GM23248 (cell line): ENCODE measurements around the gene QRFP. TPM values are rescaled to one million over a fixed set of nuclear protein-coding genes. Genes with fewer than 3 reads are reported as not detected.
A peak's percentile ranks its signal among the peaks of the same experiment; 100 is the strongest.

Source experiments
- DNase-seq: peaks from one replicate; pipeline ENCODE4 v3.0.0-alpha.2; 2015
- H2AFZ ChIP-seq: fragments of 200-600 bp; sonication (generic); 2 replicates; pipeline ENCODE4 v1.6.1; 2016; ENCODE audit warnings: antibody characterized with exemption
- H3F3A ChIP-seq: fragments of 200-600 bp; sonication (generic); 2 replicates; pipeline ENCODE4 v1.6.1; 2016; ENCODE audit warnings: mild to moderate bottlenecking, antibody characterized with exemption, mixed run types; ENCODE audit not compliant: insufficient read depth
- H3K27ac ChIP-seq: fragments of 200-600 bp; sonication (generic); 2 replicates; pipeline ENCODE4 v1.5.1; 2016; ENCODE audit warnings: mild to moderate bottlenecking
- H3K27me3 ChIP-seq: fragments of 200-600 bp; sonication (generic); replicated peaks from 2 replicates; pipeline ENCODE4 v1.6.1; 2016; ENCODE audit warnings: mild to moderate bottlenecking; ENCODE audit not compliant: insufficient read depth
- H3K36me3 ChIP-seq: fragments of 200-600 bp; sonication (generic); 2 replicates; pipeline ENCODE4 v1.6.1; 2016; ENCODE audit warnings: low read depth, mild to moderate bottlenecking
- H3K4me1 ChIP-seq: fragments of 200-600 bp; sonication (generic); 2 replicates; pipeline ENCODE4 v1.6.1; 2016; ENCODE audit warnings: mild to moderate bottlenecking; ENCODE audit not compliant: insufficient read depth
- H3K4me2 ChIP-seq: fragments of 200-600 bp; sonication (generic); one replicate; pipeline ENCODE4 v1.6.1; 2016; ENCODE audit warnings: mild to moderate bottlenecking; ENCODE audit not compliant: unreplicated experiment
- H3K4me3 ChIP-seq: fragments of 200-600 bp; sonication (generic); 2 replicates; pipeline ENCODE4 v1.5.1; 2016; ENCODE audit warnings: mild to moderate bottlenecking
- H3K79me2 ChIP-seq: fragments of 200-600 bp; sonication (generic); 2 replicates; pipeline ENCODE4 v1.6.1; 2016; ENCODE audit warnings: mild to moderate bottlenecking; ENCODE audit not compliant: insufficient read depth
- H3K9ac ChIP-seq: fragments of 200-600 bp; sonication (generic); 2 replicates; pipeline ENCODE4 v1.6.1; 2016; ENCODE audit warnings: mild to moderate bottlenecking
- H3K9me2 ChIP-seq: fragments of 200-600 bp; sonication (generic); 2 replicates; pipeline ENCODE4 v1.6.1; 2016; ENCODE audit warnings: mixed run types, mild to moderate bottlenecking, moderate library complexity; ENCODE audit not compliant: insufficient read depth
- H3K9me3 ChIP-seq: fragments of 200-600 bp; sonication (generic); one replicate; pipeline ENCODE4 v1.6.1; 2017; ENCODE audit warnings: low read depth
- H4K20me1 ChIP-seq: fragments of 200-600 bp; sonication (generic); 2 replicates; pipeline ENCODE4 v1.6.0; 2016; ENCODE audit not compliant: insufficient read depth
- EZH2 ChIP-seq: fragments of 200-600 bp; sonication (generic); IDR thresholded peaks from 2 replicates; pipeline ENCODE4 v1.6.1; 2018; ENCODE audit warnings: antibody characterized with exemption, mild to moderate bottlenecking; ENCODE audit not compliant: insufficient read depth, poor library complexity, severe bottlenecking
- EZH2phosphoT487 ChIP-seq: fragments of 200-600 bp; sonication (generic); IDR thresholded peaks from 2 replicates; pipeline ENCODE4 v1.6.1; 2018; ENCODE audit warnings: antibody characterized with exemption, moderate library complexity, mild to moderate bottlenecking, low read depth; ENCODE audit not compliant: insufficient read depth
- WGBS, 2 experiments: methylation state at CpG; one replicate each; pipeline ENCODE4 v1.1.6; 2015 to 2017; ENCODE audit warnings: low lambda C conversion rate in 2 of 2, low coverage in 1 of 2; ENCODE audit errors: missing lambda C conversion rate in 2 of 2; 5-methylcytosine and 5-hydroxymethylcytosine counted together
- in situ Hi-C: fragments of 300-500 bp; cut with MboI; formaldehyde crosslinking; loops from 2 replicates; pipeline ENCODE4 v1.15.0; 2020
- polyA plus RNA-seq: library from polyadenylated mRNA; unstranded; fragments of >200 nt; fragmentation: Nextera tagmentation; extraction: Ambion mirVana; gene quantifications from 2 replicates; pipeline ENCODE4 v1.2.1, GENCODE V29; 2016
- total RNA-seq: library from RNA; depleted of rRNA; stranded (reverse); fragments of >200 nt; shearing (Covaris generic); gene quantifications from 2 replicates; pipeline ENCODE4 v1.2.3, GENCODE V29; 2014

QRFP gene
- total and polyA plus RNA-seq, 2 experiments from 2014 or later: 0.18 TPM; not detected in 1

- H3K9ac ChIP-seq: no peak overlapping the region
- no peak overlapping the region for H2AFZ ChIP-seq
- H3K27me3 ChIP-seq: no peaks in the 10 kb centered on the region
- H3K4me2 ChIP-seq: no peak overlapping the region
- H3K4me1 ChIP-seq: no peaks in the 10 kb centered on the region
- no peak overlapping the region for H3K4me3 ChIP-seq
- in situ Hi-C loops: no loop called here
- no peaks in the 10 kb centered on the region for H4K20me1 ChIP-seq
- TF ChIP-seq EZH2: no peak
- TF ChIP-seq EZH2phosphoT487: no peak
- DNase-seq: peak; percentile 77
- H3K36me3 ChIP-seq: no peaks in the 10 kb centered on the region
- no peaks in the 10 kb centered on the region for H3K9me3 ChIP-seq
- H3K27ac ChIP-seq: no peak overlapping the region
- 52 to 54% methylated on average over 16 of the region's 17 CpGs for WGBS, 2 experiments
- no peaks in the 10 kb centered on the region for H3F3A ChIP-seq
- H3K9me2 ChIP-seq: no peaks in the 10 kb centered on the region
- no peaks in the 10 kb centered on the region for H3K79me2 ChIP-seq
These were observed 5.0 kb upstream of the QRFP start for GRCh38 chr9:130901498-130902203.

GRCh38 chr9:130900701-130901497 is 4.3 kb upstream of the QRFP start:
- Histone ChIP-seq H3K36me3 (no peaks in the 10 kb centered on the region), H4K20me1 (no peaks in the 10 kb centered on the region), H3K27me3 (no peaks in the 10 kb centered on the region), H3K27ac (no peak overlapping the region), H3K79me2 (no peaks in the 10 kb centered on the region), H3F3A (no peaks in the 10 kb centered on the region), H3K9me2 (no peaks in the 10 kb centered on the region), H3K4me2 (no peak overlapping the region), H2AFZ (no peak overlapping the region), H3K9me3 (no peaks in the 10 kb centered on the region), H3K4me3 (no peak overlapping the region), H3K9ac (no peak overlapping the region), H3K4me1 (no peaks in the 10 kb centered on the region)
- no peak for DNase-seq
- in situ Hi-C loops: no loop called here
- WGBS, 2 experiments: 78 to 79% methylated on average over 17 of the region's 17 CpGs
- TF ChIP-seq EZH2phosphoT487 (no peak), EZH2 (no peak)

GRCh38 chr9:130899051-130899748 is 2.6 kb upstream of the QRFP start:
- H3K36me3 ChIP-seq: no peaks in the 10 kb centered on the region
- TF ChIP-seq EZH2phosphoT487 (no peak), EZH2 (no peak)
- H4K20me1 ChIP-seq: no peaks in the 10 kb centered on the region
- H3K27me3 ChIP-seq: no peaks in the 10 kb centered on the region
- H3K27ac ChIP-seq: no peak overlapping the region
- H3K9me2 ChIP-seq: no peaks in the 10 kb centered on the region
- no peak overlapping the region for H3K4me3 ChIP-seq
- H3K9ac ChIP-seq: no peak overlapping the region
- in situ Hi-C loops: no loop called here
- peaks cover 2% of the 10 kb centered on the region; the same call in 1 of the 2 replicates for H3F3A ChIP-seq
- WGBS, 2 experiments: 55 to 60% methylated on average over 23 to 25 of the region's 25 CpGs
- no peaks in the 10 kb centered on the region for H3K9me3 ChIP-seq
- no peak overlapping the region for H3K4me2 ChIP-seq
- no peaks in the 10 kb centered on the region for H3K79me2 ChIP-seq
- H2AFZ ChIP-seq: no peak overlapping the region
- no peaks in the 10 kb centered on the region for H3K4me1 ChIP-seq
- no peak for DNase-seq

GRCh38 chr9:130898552-130898852 is 1.9 kb upstream of the QRFP start:
- no peak overlapping the region for H3K27ac ChIP-seq
- no peak overlapping the region for H3K4me3 ChIP-seq
- no peak for DNase-seq
- 0 out of 2 replicates have a peak, but pooled peaks cover 2% of the 10 kb centered on the region for H3K36me3 ChIP-seq
- H3F3A ChIP-seq: peaks cover 9% of the 10 kb centered on the region; the same call in 1 of the 2 replicates
- H3K4me1 ChIP-seq: no peaks in the 10 kb centered on the region
- H3K9me3 ChIP-seq: no peaks in the 10 kb centered on the region
- H4K20me1 ChIP-seq: no peaks in the 10 kb centered on the region
- no peak overlapping the region for H2AFZ ChIP-seq
- no peak for TF ChIP-seq EZH2phosphoT487
- TF ChIP-seq EZH2: no peak
- no peak overlapping the region for H3K9ac ChIP-seq
- no peak overlapping the region for H3K4me2 ChIP-seq
- in situ Hi-C loops: no loop called here
- no peaks in the 10 kb centered on the region for H3K9me2 ChIP-seq
- WGBS, 2 experiments: 74 to 89% methylated on average over 3 to 4 of the region's 4 CpGs
- H3K79me2 ChIP-seq: no peaks in the 10 kb centered on the region
- no peaks in the 10 kb centered on the region for H3K27me3 ChIP-seq
